GM23248 (cell line): Measurements from ENCODE around the gene PAX6. TPM values are rescaled to one million over a fixed set of nuclear protein-coding genes. Genes with fewer than 3 reads are reported as not detected.

Experiments used
- DNase-seq: peaks from one replicate; pipeline ENCODE4 v3.0.0-alpha.2; 2015
- H2AFZ ChIP-seq: fragments of 200-600 bp; sonication (generic); 2 replicates; pipeline ENCODE4 v1.6.1; 2016; ENCODE audit warnings: antibody characterized with exemption
- H3F3A ChIP-seq: fragments of 200-600 bp; sonication (generic); 2 replicates; pipeline ENCODE4 v1.6.1; 2016; ENCODE audit warnings: mild to moderate bottlenecking, antibody characterized with exemption, mixed run types; ENCODE audit not compliant: insufficient read depth
- H3K27ac ChIP-seq: fragments of 200-600 bp; sonication (generic); 2 replicates; pipeline ENCODE4 v1.5.1; 2016; ENCODE audit warnings: mild to moderate bottlenecking
- H3K27me3 ChIP-seq: fragments of 200-600 bp; sonication (generic); replicated peaks from 2 replicates; pipeline ENCODE4 v1.6.1; 2016; ENCODE audit warnings: mild to moderate bottlenecking; ENCODE audit not compliant: insufficient read depth
- H3K36me3 ChIP-seq: fragments of 200-600 bp; sonication (generic); 2 replicates; pipeline ENCODE4 v1.6.1; 2016; ENCODE audit warnings: low read depth, mild to moderate bottlenecking
- H3K4me1 ChIP-seq: fragments of 200-600 bp; sonication (generic); 2 replicates; pipeline ENCODE4 v1.6.1; 2016; ENCODE audit warnings: mild to moderate bottlenecking; ENCODE audit not compliant: insufficient read depth
- H3K4me2 ChIP-seq: fragments of 200-600 bp; sonication (generic); one replicate; pipeline ENCODE4 v1.6.1; 2016; ENCODE audit warnings: mild to moderate bottlenecking; ENCODE audit not compliant: unreplicated experiment
- H3K4me3 ChIP-seq: fragments of 200-600 bp; sonication (generic); 2 replicates; pipeline ENCODE4 v1.5.1; 2016; ENCODE audit warnings: mild to moderate bottlenecking
- H3K79me2 ChIP-seq: fragments of 200-600 bp; sonication (generic); 2 replicates; pipeline ENCODE4 v1.6.1; 2016; ENCODE audit warnings: mild to moderate bottlenecking; ENCODE audit not compliant: insufficient read depth
- H3K9ac ChIP-seq: fragments of 200-600 bp; sonication (generic); 2 replicates; pipeline ENCODE4 v1.6.1; 2016; ENCODE audit warnings: mild to moderate bottlenecking
- H3K9me2 ChIP-seq: fragments of 200-600 bp; sonication (generic); 2 replicates; pipeline ENCODE4 v1.6.1; 2016; ENCODE audit warnings: mixed run types, mild to moderate bottlenecking, moderate library complexity; ENCODE audit not compliant: insufficient read depth
- H3K9me3 ChIP-seq: fragments of 200-600 bp; sonication (generic); one replicate; pipeline ENCODE4 v1.6.1; 2017; ENCODE audit warnings: low read depth
- H4K20me1 ChIP-seq: fragments of 200-600 bp; sonication (generic); 2 replicates; pipeline ENCODE4 v1.6.0; 2016; ENCODE audit not compliant: insufficient read depth
- EZH2 ChIP-seq: fragments of 200-600 bp; sonication (generic); IDR thresholded peaks from 2 replicates; pipeline ENCODE4 v1.6.1; 2018; ENCODE audit warnings: antibody characterized with exemption, mild to moderate bottlenecking; ENCODE audit not compliant: insufficient read depth, poor library complexity, severe bottlenecking
- EZH2phosphoT487 ChIP-seq: fragments of 200-600 bp; sonication (generic); IDR thresholded peaks from 2 replicates; pipeline ENCODE4 v1.6.1; 2018; ENCODE audit warnings: antibody characterized with exemption, moderate library complexity, mild to moderate bottlenecking, low read depth; ENCODE audit not compliant: insufficient read depth
- WGBS, 2 experiments: methylation state at CpG; one replicate each; pipeline ENCODE4 v1.1.6; 2015 to 2017; ENCODE audit warnings: low lambda C conversion rate in 2 of 2, low coverage in 1 of 2; ENCODE audit errors: missing lambda C conversion rate in 2 of 2; 5-methylcytosine and 5-hydroxymethylcytosine counted together
- in situ Hi-C: fragments of 300-500 bp; cut with MboI; formaldehyde crosslinking; loops from 2 replicates; pipeline ENCODE4 v1.15.0; 2020
- polyA plus RNA-seq: library from polyadenylated mRNA; unstranded; fragments of >200 nt; fragmentation: Nextera tagmentation; extraction: Ambion mirVana; gene quantifications from 2 replicates; pipeline ENCODE4 v1.2.1, GENCODE V29; 2016
- total RNA-seq: library from RNA; depleted of rRNA; stranded (reverse); fragments of >200 nt; shearing (Covaris generic); gene quantifications from 2 replicates; pipeline ENCODE4 v1.2.3, GENCODE V29; 2014

Gene PAX6
- total and polyA plus RNA-seq, 2 experiments from 2014 or later = 0.21 TPM; not detected in 1

DNA sequence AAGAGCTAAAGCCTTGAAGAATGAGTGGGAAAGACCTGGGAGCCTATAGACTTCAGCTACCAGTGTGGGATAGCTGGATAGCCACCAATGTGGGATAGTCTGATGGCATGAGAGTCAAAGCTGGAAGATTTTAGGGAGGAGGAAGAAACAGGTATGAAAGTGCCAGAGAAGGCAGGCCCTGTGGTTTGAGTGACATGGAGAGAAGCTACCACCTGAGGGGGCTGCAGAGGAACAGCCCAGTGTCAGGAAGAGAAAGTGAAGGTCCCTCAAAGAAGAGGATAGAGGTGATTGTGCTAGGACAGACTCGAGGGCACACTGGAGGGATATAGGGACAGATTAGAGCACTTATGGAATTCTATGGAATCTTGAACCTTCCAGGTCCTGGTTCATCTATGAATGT lies 23.1 kb upstream of the PAX6 start:
- in situ Hi-C loops = no loop called here

DNA sequence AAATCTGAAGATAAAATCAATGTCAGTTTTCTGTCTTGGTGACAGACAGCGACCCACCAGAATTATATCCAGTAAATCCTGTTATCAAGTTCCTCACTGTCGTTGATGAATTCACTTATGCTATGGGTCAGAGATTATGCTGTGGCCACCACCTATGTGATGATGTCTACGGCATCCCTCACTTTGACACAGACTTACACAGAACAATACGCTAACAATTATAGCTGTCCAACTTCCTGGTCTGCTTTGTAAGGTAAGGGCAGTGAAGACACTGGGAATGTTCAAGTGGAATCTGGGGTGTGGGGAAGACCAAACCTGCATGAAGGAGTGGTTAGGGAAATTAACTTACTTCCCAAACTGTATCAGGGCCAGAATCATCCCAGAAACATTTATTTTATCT lies 19.3 kb upstream of the PAX6 start:
- TF ChIP-seq EZH2phosphoT487 = no peak
- no peak for TF ChIP-seq EZH2
- no peak overlapping the region for H3K9ac ChIP-seq
- H3K27me3 ChIP-seq = peaks cover 84% of the 10 kb centered on the region
- no peaks in the 10 kb centered on the region for H3K79me2 ChIP-seq
- no peak overlapping the region for H3K27ac ChIP-seq
- WGBS, 2 experiments = 70 to 71% methylated on average over 4 of the region's 4 CpGs
- in situ Hi-C loops = no loop called here
- no peak overlapping the region for H3K4me3 ChIP-seq
- no peak for DNase-seq
- no peaks in the 10 kb centered on the region for H3K9me3 ChIP-seq
- H3F3A ChIP-seq = no peaks in the 10 kb centered on the region
- no peak overlapping the region for H2AFZ ChIP-seq
- H3K9me2 ChIP-seq = no peaks in the 10 kb centered on the region
- H3K36me3 ChIP-seq = no peaks in the 10 kb centered on the region
- H4K20me1 ChIP-seq = no peaks in the 10 kb centered on the region
- H3K4me2 ChIP-seq = no peak overlapping the region
- H3K4me1 ChIP-seq = no peaks in the 10 kb centered on the region

More for the DNA sequence above, 23.1 kb upstream of the PAX6 start:
- Histone ChIP-seq H3K9me2 (no peaks in the 10 kb centered on the region), H3K36me3 (no peaks in the 10 kb centered on the region), H3K27me3 (peaks cover 71% of the 10 kb centered on the region), H3K27ac (no peak overlapping the region), H3K4me1 (no peaks in the 10 kb centered on the region), H3K79me2 (no peaks in the 10 kb centered on the region), H4K20me1 (no peaks in the 10 kb centered on the region), H3F3A (no peaks in the 10 kb centered on the region), H3K9me3 (no peaks in the 10 kb centered on the region), H3K9ac (no peak overlapping the region), H2AFZ (no peak overlapping the region), H3K4me3 (no peak overlapping the region), H3K4me2 (no peak overlapping the region)
- WGBS, 2 experiments = 0% methylated on average over 1 of the region's 1 CpG
- no peak for TF ChIP-seq EZH2
- no peak for TF ChIP-seq EZH2phosphoT487
- DNase-seq = no peak

DNA sequence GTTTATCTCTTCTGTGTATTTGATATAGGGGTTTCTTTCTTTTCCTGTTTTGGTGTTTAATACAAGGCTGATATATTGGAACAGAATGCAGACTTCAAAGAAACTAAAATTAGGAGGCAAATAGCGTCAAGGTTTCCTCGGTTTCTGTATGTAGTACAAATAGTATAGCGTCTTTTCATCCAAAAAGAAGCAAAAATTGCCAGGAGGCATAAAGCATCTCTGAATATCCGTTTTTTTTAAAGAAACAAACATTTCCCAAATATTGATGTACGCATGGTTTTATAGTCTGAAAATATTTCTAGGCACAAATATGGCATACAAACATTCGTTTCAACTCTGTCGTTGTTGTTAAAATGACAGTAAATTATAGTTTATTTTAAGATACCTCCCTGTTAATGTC lies 17.1 kb upstream of the PAX6 start:
- Histone ChIP-seq H3K27me3 (peaks cover 88% of the 10 kb centered on the region), H3K4me1 (no peaks in the 10 kb centered on the region), H3K9me3 (no peaks in the 10 kb centered on the region), H2AFZ (no peak overlapping the region), H3K9me2 (no peaks in the 10 kb centered on the region), H3K79me2 (no peaks in the 10 kb centered on the region), H3K27ac (no peak overlapping the region), H3F3A (no peaks in the 10 kb centered on the region), H3K4me2 (no peak overlapping the region), H3K9ac (no peak overlapping the region), H3K4me3 (no peak overlapping the region), H4K20me1 (no peaks in the 10 kb centered on the region), H3K36me3 (no peaks in the 10 kb centered on the region)
- 31 to 36% methylated on average over 7 of the region's 7 CpGs for WGBS, 2 experiments
- in situ Hi-C loops = no loop called here
- no peak for TF ChIP-seq EZH2phosphoT487
- no peak for TF ChIP-seq EZH2
- DNase-seq = no peak

DNA sequence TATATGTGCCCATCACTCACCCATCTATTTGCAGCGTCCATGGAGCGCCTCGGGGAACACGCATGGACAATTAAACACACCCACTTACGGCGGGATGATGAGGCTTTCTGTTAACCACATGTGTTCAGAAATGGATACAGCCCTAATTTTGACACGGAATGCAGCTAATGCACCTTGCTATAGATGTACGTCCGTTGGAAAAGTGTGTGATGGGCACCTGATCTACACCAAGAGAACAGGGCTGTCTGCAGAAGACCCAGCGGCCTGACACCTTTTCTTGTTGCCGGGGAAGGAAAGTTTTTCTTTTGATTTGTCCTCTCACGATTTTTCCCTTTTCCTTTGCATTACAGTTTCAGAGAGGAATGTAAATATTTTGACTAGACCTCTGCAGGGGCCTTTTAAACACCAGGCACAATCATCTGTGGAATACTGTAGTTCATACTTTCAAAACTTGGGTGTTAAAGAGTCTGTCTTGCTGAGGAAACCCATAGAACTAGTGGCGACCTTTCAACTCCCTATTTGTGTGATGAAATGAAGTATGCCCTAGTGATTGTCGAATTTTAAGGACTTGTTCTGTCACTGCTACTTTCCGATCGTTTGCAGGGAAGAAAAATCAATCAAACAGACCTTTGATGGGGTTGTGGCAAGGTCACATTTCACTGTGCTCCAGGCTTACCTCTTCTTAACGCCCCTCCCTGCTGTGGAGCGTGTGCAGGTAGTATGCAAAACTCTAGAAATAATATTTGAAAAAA lies 16.5 kb upstream of the PAX6 start:
- in situ Hi-C loops = no loop called here
- H3K9ac ChIP-seq = no peak overlapping the region
- no peak for DNase-seq

More for the DNA sequence above, 16.5 kb upstream of the PAX6 start:
- H3K4me1 ChIP-seq = no peaks in the 10 kb centered on the region
- no peaks in the 10 kb centered on the region for H3K36me3 ChIP-seq
- H3K79me2 ChIP-seq = no peaks in the 10 kb centered on the region
- H4K20me1 ChIP-seq = no peaks in the 10 kb centered on the region
- H3K27ac ChIP-seq = no peak overlapping the region
- peak overlapping the region; percentile 7 for H3K4me2 ChIP-seq
- H3K9me2 ChIP-seq = no peaks in the 10 kb centered on the region
- WGBS, 2 experiments = 15 to 20% methylated on average over 18 of the region's 18 CpGs
- H3K4me3 ChIP-seq = 0 out of 2 replicates have a peak overlapping the region, but pooled peaks have one; percentile 4
- peaks cover 94% of the 10 kb centered on the region for H3K27me3 ChIP-seq
- no peak overlapping the region for H2AFZ ChIP-seq
- no peaks in the 10 kb centered on the region for H3F3A ChIP-seq
- no peaks in the 10 kb centered on the region for H3K9me3 ChIP-seq
- TF ChIP-seq EZH2 (no peak), EZH2phosphoT487 (0 out of 2 replicates have a peak, but pooled peaks have one; percentile 58)
